ENCODE measurements around the gene PRKCA.

Gene PRKCA

GRCh38 chr17:66420961-66421371 lies 118.6 kb downstream of the PRKCA start:
- no peak for DNase-seq

DNA sequence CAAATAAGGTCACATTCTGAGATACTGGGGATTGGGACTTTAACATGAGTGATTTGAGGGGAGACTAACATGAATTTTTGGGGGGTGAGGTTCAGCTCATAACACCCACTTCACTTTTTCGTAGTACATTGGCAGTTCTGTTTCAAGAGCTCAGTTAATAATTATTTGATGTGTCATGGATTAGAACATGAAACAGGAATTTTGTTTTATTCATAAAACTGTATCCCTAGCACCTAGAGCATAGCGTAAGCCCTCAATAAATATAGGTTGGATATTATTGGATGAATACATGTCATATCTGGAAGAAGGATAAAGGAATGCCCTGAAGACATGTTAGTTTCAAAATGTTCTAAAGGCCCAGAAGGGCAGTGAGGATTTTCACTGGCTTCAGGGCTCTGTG lies 119.8 kb downstream of the PRKCA start:
- DNase-seq, result no peak

DNA sequence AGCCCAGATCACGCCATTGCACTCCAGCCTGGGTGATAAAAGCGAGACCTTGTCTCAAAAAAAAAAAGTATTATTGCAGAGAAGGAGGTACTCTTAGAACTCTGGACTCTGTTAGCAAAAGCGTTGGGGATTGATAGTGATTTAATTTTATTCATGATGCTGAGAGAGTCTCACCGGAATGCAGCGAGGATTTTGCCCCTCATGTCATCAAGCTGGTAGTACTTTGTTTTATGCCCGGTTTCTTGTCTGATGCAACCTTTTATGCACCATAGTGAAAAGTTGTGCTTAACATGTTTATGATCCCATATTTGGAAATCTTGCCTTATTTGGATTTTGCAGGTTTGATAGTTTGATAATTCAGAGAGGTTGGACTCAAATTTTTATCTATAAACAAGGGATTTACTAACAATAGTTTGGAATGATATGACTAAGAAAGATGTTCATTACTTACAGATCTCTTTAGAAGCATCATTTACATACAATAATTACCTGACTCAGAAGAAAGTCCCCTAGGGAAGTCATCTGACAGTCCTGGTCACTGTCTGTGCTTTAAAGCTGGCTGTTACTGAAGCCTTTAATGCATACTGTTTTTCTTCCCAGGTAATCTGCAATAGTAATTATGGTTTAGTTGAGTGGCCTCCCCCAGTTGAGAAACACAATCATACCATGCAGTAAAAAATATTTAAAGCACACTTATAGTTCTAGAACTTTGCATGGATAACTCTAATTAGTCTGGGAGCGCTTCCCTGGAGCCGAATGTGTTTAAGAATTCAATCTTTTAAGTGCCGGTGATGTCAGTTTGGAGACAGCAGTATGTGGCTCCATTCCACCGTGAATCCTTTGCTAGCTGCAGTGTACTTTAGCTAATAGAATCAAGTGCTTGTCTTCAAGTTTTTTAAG lies 120.9 kb downstream of the PRKCA start:
- DNase-seq, result no peak

DNA sequence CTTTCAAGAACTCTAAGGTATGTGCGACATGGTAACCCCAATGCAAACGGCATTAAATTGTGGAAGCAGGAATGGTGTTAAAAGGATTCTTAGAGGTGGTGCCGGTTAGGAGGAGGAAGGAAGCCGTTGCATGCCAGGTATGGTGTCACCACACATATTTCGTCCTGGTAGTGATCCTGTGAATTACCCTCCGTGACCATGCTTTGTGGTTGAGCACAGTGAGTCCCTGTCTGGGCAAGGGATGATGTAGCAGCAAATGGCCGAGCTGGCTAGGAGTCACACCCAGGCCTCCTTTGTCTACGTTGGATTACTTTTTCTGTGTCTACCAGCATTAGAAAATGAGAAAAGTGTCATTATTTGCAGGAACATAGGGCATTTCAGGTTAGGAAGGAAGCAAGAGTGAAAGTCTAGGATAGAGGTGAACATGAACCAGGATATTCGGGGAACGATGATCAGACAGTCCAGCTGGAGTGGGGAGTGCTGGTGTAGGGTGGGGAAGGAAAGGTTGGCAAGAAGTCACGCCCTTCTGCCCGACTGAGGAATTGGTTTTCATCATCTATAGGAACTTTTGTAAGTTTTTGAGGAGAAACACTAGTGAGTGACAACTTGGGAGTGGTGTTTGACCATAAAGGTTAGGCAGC lies 123.5 kb downstream of the PRKCA start:
- DNase-seq, result no peak

DNA sequence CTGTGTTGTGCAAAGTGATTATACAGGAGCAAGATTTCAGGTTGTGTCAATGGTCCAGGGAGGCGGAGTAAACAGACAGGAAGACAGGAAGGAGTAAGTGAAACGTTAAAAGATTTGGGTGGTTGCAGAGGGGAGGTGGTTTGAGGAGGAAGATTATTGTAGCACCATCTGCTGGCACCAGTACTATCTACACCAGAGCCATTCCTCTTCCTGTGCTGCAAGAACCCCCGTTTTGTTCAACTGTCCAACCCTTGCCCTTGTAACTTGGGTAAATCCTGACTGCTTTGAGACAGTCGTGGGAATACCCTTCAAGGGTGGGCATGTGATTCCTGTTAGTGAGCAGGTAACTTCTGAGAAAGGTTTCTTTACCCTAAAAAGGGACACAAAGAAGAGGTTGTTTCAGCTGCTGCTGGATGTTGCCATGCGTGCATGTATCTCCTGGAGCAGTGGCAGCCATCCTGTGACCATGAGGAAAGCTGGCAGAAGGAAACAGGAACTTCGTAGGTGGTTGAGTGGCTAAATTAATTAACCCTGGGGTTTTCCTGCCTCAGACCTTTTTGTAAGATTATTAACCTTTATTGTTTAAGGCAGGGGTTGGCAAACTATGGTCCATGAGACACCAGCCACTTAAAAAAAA lies 124.1 kb downstream of the PRKCA start:
- no peak for DNase-seq

GRCh38 chr17:66427134-66427533 lies 124.7 kb downstream of the PRKCA start:
- DNase-seq, result no peak

- no peak for DNase-seq
These were observed 127.3 kb downstream of the PRKCA start for GRCh38 chr17:66429680-66430079.

- DNase-seq, result no peak
These were observed 128.7 kb downstream of the PRKCA start for GRCh38 chr17:66430846-66431795.

- no peak for DNase-seq
These were observed 129.5 kb downstream of the PRKCA start for GRCh38 chr17:66431910-66432309.

GRCh38 chr17:66432411-66432957 lies 130.1 kb downstream of the PRKCA start:
- DNase-seq, result no peak

DNA sequence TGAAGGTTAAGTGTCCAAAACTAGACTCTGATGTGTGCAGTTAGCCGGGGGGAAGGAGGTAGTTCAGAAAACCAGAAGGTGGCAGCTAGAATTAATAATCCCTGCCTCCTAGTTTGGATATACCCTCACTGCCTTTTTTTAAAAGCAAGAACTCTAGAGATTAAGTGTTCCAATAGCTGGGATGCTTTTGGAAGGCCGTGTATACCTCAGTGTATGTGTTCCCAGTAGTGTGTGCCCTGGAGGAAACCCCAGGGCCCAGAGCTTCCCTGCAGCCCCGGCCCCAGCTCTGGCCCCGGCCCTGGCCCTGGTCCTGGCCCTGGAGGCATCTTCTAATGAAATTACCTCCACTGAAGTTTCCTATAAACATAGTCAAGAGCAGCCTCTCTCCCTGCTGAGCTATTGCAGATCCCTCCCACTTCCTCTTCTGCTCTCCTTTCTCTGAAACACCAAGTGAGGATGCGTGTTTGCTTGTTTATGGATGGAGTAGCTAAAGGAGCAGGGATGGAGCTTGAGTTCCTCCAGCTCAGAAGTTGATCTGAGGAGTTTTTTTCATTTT lies 130.7 kb downstream of the PRKCA start:
- no peak for DNase-seq

- DNase-seq, result no peak
These were observed 132.8 kb downstream of the PRKCA start for GRCh38 chr17:66435182-66435581.

- DNase-seq, result no peak
These were observed 134.2 kb downstream of the PRKCA start for GRCh38 chr17:66436631-66437030.

GRCh38 chr17:66437476-66438026 lies 135.1 kb downstream of the PRKCA start:
- DNase-seq, result no peak

DNA sequence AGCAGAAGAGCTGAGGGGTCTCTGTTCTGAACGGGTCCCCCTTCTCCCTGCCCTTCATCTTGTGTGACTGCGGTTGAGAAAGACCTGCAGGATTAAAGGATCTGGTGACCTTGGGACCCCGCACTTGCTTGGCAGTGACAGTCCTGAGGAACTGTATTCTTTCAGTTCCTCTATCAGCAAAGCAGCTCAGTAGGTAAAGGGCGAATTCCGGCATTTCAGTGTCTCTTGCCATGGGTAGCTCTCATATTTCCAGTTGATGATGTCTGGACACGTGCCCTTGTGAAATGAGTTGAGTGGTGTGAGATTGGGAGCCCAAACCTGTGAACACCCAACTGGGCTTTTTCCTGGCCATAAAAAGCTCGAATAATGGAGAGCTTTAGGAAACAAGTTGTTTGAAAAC lies 135.7 kb downstream of the PRKCA start:
- DNase-seq, result no peak

DNA sequence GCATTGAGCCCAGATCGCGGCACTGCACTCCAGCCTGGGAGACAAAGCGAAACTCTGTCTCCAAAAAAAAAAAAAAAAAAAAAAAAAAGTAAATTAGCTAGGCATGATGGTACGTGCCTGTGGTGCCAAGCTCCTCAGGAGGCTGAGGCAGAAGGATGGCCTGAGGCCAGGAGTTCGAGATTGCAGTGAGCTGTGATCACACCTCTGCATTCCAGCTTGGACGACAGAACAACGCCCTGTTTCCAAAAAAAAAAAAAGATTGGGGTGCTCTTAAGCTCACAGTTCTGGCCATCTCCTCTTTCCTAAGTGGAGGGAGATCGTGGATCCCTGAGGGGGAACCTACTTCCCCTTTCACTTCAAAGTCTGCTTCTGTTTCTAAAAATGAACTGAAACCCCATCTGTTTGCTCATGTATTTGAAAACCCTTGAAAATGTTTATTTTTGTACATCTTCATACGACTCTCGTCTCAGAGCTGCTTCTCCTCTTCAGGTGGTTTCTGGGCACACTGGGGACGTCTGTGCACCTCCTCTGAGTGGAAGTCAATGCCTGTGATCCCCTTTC lies 138.8 kb downstream of the PRKCA start:
- DNase-seq, result no peak

DNA sequence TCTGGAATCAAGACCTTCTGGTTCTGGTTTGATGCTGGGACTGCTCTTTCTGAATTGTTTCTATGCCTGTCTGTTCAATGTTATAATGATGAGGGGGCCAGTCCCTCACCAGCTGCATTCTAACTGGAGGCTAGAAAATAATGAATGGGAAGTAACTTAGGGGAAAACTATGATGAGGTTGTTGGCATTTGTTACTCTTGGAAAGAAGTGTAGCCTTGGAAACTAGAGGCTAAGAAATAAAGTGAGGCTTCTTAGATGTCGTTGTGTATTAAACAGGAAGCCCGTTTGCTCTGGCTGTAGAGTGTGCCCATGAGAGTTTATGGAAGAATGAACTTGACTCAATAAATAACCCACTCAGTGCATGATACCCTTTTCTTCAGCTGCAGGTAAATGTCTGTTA lies 140.8 kb downstream of the PRKCA start:
- DNase-seq, result no peak

GRCh38 chr17:66443606-66444005 lies 141.2 kb downstream of the PRKCA start:
- DNase-seq, result no peak

GRCh38 chr17:66444031-66444430 lies 141.6 kb downstream of the PRKCA start:
- peak; percentile 14 for DNase-seq

GRCh38 chr17:66445229-66445628 lies 142.8 kb downstream of the PRKCA start:
- no peak for DNase-seq

DNA sequence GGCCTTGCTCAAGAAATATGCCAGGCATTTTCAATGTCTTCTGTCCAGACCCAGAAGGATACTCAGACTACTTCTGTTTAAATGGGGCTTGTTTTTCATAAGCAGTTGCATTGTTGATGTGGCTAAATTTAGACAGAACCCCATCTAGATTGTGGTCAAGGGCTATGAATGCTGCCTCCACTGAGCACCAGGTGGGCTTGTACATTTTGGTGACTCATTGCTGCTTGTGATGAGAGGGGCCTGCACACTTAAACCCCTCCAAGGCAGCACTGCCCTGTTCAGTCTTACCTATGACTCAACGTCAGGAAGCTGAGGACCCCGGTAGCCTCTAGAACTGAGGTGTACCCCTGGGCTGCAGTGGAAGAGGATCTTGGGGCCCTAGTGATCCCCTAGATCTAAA lies 144.0 kb downstream of the PRKCA start:
- no peak for DNase-seq

Measured in NCI-H510A (cell line).